HL-60 (cell line): ENCODE measurements around the gene KMT5C.

Source experiments
- DNase-seq, 2 experiments: peaks; one replicate each; pipeline ENCODE4 v3.0.0-alpha.2; 2010 to 2020; ENCODE audit warnings: low read depth in 1 of 2, low spot score in 1 of 2
- H3K27ac ChIP-seq: fragments of 250-450 bp; sonication (Bioruptor Pico); replicated peaks from 2 replicates; pipeline ENCODE4 v1.5.1; 2020; ENCODE audit warnings: mild to moderate bottlenecking, moderate library complexity
- H3K27me3 ChIP-seq: fragments of 250-450 bp; sonication (Bioruptor Pico); 2 replicates; pipeline ENCODE4 v1.5.1; 2021; ENCODE audit warnings: mild to moderate bottlenecking, moderate library complexity; ENCODE audit not compliant: insufficient read depth, poor library complexity, severe bottlenecking
- H3K4me3 ChIP-seq: replicated peaks from 2 replicates; pipeline ENCODE4 v1.5.1; 2011; ENCODE audit warnings: mild to moderate bottlenecking, control low read depth, low read length; ENCODE audit not compliant: insufficient read depth
- GABPA ChIP-seq: IDR thresholded peaks from 2 replicates; pipeline ENCODE4 v1.6.1; 2012; ENCODE audit warnings: low read depth
- POLR2AphosphoS5 ChIP-seq: IDR thresholded peaks from 2 replicates; pipeline ENCODE4 v1.6.1; 2012; ENCODE audit warnings: low read depth
- SPI1 ChIP-seq: IDR thresholded peaks from 2 replicates; pipeline ENCODE4 v1.6.1; 2012; ENCODE audit warnings: low read depth, mild to moderate bottlenecking, borderline replicate concordance
- TF ChIP-seq, protein P1 (sequence below): IDR thresholded peaks from one replicate; pipeline ENCODE4 v1.5.1; 2011; ENCODE audit warnings: low read length, control low read depth, inconsistent platforms; ENCODE audit not compliant: insufficient read depth
- TF ChIP-seq, protein P2 (sequence below): IDR thresholded peaks from 2 replicates; pipeline ENCODE4 v1.6.1; 2012; ENCODE audit warnings: low read depth; ENCODE audit not compliant: insufficient replicate concordance

The KMT5C gene

DNA sequence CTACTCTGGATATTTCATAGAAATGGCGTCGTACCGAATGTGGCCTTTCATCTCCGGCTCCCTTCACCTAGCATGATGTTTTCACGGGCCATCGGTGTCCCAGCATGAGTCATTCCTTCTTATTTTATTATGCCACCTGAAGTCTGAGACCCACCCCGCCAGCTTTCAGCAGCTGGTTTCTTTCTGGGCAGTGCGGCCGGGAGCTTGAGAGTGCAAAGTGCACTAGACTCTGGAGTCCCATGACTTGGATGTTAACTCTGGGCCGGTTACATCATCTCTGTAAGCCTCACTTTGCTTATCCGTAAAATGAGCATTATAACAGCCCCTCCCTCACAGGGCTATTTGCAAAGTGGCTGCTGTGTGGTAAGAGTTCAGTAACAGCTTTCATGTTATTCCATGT, 5.8 kb upstream of the KMT5C start:
- DNase-seq, result no peak
- no peak overlapping the region for H3K27ac ChIP-seq

DNA sequence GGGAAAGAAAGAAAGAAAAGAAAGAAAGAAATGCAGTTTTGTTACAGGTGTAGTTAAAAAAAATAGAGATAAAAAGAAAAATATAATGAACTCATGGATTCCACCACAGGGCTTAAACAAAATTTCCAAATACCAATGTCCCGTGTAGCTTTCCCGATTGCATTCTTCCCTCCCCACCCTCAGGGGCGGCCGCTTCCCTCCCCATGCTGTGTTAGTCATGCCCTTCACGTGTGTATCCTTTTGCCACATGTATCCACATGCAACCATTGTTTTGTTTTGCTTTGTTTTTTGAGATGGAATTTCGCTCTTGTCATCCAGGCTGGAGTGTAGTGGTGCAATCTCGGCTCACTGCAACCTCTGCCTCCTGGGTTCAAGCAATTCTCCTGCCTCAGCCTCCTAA, 3.6 kb upstream of the KMT5C start:
- DNase-seq, result no peak
- H3K27me3 ChIP-seq, result no peaks in the 10 kb centered on the region
- TF ChIP-seq SPI1, result no peak
- TF ChIP-seq, protein P1, sequence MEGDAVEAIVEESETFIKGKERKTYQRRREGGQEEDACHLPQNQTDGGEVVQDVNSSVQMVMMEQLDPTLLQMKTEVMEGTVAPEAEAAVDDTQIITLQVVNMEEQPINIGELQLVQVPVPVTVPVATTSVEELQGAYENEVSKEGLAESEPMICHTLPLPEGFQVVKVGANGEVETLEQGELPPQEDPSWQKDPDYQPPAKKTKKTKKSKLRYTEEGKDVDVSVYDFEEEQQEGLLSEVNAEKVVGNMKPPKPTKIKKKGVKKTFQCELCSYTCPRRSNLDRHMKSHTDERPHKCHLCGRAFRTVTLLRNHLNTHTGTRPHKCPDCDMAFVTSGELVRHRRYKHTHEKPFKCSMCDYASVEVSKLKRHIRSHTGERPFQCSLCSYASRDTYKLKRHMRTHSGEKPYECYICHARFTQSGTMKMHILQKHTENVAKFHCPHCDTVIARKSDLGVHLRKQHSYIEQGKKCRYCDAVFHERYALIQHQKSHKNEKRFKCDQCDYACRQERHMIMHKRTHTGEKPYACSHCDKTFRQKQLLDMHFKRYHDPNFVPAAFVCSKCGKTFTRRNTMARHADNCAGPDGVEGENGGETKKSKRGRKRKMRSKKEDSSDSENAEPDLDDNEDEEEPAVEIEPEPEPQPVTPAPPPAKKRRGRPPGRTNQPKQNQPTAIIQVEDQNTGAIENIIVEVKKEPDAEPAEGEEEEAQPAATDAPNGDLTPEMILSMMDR, result no peak
- TF ChIP-seq POLR2AphosphoS5, result no peak
- TF ChIP-seq GABPA, result no peak
- TF ChIP-seq, protein P2, sequence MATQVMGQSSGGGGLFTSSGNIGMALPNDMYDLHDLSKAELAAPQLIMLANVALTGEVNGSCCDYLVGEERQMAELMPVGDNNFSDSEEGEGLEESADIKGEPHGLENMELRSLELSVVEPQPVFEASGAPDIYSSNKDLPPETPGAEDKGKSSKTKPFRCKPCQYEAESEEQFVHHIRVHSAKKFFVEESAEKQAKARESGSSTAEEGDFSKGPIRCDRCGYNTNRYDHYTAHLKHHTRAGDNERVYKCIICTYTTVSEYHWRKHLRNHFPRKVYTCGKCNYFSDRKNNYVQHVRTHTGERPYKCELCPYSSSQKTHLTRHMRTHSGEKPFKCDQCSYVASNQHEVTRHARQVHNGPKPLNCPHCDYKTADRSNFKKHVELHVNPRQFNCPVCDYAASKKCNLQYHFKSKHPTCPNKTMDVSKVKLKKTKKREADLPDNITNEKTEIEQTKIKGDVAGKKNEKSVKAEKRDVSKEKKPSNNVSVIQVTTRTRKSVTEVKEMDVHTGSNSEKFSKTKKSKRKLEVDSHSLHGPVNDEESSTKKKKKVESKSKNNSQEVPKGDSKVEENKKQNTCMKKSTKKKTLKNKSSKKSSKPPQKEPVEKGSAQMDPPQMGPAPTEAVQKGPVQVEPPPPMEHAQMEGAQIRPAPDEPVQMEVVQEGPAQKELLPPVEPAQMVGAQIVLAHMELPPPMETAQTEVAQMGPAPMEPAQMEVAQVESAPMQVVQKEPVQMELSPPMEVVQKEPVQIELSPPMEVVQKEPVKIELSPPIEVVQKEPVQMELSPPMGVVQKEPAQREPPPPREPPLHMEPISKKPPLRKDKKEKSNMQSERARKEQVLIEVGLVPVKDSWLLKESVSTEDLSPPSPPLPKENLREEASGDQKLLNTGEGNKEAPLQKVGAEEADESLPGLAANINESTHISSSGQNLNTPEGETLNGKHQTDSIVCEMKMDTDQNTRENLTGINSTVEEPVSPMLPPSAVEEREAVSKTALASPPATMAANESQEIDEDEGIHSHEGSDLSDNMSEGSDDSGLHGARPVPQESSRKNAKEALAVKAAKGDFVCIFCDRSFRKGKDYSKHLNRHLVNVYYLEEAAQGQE, result no peak
- H3K4me3 ChIP-seq, result no peak overlapping the region
- no peak overlapping the region for H3K27ac ChIP-seq

More for the DNA sequence above, 5.8 kb upstream of the KMT5C start:
- Histone ChIP-seq H3K4me3 (no peak overlapping the region), H3K27me3 (no peaks in the 10 kb centered on the region)
- TF ChIP-seq, protein P1, result no peak
- TF ChIP-seq SPI1, result no peak
- no peak for TF ChIP-seq POLR2AphosphoS5
- TF ChIP-seq, protein P2, result no peak
- TF ChIP-seq GABPA, result no peak

DNA sequence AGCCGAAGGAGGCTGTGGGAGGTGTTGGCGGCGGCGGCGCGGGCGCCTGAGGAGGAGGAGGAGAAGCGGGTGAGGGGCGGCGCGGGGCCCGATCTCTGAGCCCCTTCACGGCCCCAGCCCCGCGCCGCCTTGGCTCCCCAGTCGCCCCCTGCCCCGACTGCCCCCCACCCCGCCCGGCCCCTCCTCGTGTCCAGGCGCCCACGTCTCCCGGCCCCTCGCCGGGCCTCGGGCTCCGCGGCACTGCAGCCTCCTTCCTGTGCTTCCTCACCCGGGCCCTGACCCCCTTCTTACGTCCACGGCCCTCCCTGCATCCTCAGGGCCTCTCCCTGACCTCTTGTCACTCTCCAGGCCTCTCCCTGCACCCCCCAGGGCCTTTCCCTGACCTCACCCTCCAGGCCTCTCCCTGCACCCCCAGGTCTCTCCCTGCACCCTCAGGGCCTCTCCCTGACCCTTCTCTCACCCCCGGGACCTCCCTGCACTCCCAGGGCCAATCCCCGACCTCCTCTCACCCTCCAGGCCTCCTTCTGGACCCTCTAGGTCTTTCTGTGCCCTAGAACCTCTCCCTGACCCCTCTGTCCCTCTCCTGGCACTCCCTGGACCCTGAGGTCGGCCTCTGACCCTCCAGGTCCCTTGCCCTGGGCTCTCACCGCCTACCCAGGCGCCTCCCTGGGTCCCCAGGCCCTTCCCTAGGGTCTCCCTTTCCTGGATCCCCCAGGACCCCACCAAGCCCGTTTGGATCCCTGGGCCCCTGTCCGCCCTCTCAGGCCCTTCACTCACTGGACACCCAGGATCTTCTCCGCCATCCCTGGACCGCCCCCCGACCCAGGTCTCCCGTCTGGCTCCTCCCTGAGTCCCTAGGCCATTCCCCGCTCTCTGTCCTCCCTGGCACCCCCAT, 460 bp downstream of the KMT5C start:
- TF ChIP-seq POLR2AphosphoS5, result peak; percentile 71; the same call in 1 of the 2 replicates
- TF ChIP-seq, protein P2, result no peak
- Histone ChIP-seq H3K27me3 (no peaks in the 10 kb centered on the region), H3K27ac (peak overlapping the region; percentile 67), H3K4me3 (peak overlapping the region; percentile 53)
- no peak for DNase-seq
